Hepatocyte (in vitro differentiated cells): Measurements from ENCODE around the gene NDEL1.

Experiments
- EZH2 ChIP-seq: fragments of 200-600 bp; sonication (generic); IDR thresholded peaks from 2 replicates; pipeline ENCODE4 v1.6.1; 2016; ENCODE audit warnings: antibody characterized with exemption, mild to moderate bottlenecking, borderline replicate concordance
- TF ChIP-seq, protein P1 (sequence below): fragments of 200-600 bp; sonication (generic); IDR thresholded peaks from 2 replicates; pipeline ENCODE4 v1.5.1; 2016; ENCODE audit warnings: antibody characterized with exemption, mild to moderate bottlenecking; ENCODE audit not compliant: poor library complexity

DNA sequence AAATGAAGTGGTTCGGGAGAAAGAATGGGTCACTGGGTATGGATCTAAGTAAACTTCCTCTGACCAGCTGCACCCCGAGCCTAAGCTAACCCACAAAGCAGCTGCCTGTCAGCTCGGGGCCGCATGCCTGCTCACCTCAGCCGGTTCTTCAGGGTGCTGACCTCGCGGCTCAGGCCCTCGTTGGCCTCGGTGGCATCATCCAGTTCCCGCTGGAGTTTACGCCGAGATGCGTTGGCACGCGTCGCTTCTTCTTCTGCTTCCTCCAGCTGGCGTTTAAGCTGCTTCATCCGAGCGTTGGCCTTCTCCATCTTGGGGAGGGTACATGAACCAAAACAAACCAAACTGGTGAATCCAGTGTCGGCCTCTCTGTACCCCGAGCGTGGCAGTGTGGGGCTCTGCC, 41.1 kb downstream of the NDEL1 start:
- TF ChIP-seq, protein P1, sequence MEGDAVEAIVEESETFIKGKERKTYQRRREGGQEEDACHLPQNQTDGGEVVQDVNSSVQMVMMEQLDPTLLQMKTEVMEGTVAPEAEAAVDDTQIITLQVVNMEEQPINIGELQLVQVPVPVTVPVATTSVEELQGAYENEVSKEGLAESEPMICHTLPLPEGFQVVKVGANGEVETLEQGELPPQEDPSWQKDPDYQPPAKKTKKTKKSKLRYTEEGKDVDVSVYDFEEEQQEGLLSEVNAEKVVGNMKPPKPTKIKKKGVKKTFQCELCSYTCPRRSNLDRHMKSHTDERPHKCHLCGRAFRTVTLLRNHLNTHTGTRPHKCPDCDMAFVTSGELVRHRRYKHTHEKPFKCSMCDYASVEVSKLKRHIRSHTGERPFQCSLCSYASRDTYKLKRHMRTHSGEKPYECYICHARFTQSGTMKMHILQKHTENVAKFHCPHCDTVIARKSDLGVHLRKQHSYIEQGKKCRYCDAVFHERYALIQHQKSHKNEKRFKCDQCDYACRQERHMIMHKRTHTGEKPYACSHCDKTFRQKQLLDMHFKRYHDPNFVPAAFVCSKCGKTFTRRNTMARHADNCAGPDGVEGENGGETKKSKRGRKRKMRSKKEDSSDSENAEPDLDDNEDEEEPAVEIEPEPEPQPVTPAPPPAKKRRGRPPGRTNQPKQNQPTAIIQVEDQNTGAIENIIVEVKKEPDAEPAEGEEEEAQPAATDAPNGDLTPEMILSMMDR = no peak
- TF ChIP-seq EZH2 = no peak
